ENCODE results near the gene KRTAP22-2. TPM values are rescaled to one million over a fixed set of nuclear protein-coding genes. Genes with fewer than 3 reads are reported as not detected.
A peak's percentile ranks its signal among the peaks of the same experiment; 100 is the strongest.

The KRTAP22-2 gene
- total and polyA plus RNA-seq, 2 of the 4 experiments (the other 2 are of a cell fraction): not detected

- no peak overlapping the region for H3K4me3 ChIP-seq (ENCODE audit: insufficient read depth, low read depth, low read length)
- ChIA-PET CTCF (no interaction called here), POLR2A (ENCODE audit: unreplicated experiment) (no interaction called here)
- H2AK5ac ChIP-seq (ENCODE audit: low read depth, low read length): no peak overlapping the region
- no peak overlapping the region for H2BK120ac ChIP-seq (ENCODE audit: low read depth, low read length)
- H4K8ac ChIP-seq (ENCODE audit: low read depth in 2 of 2, low read length in 2 of 2): no peak overlapping the region
- no peak overlapping the region for H3K23ac ChIP-seq (ENCODE audit: low read depth, low read length)
- WGBS, 2 experiments (ENCODE audit: extremely low coverage in 2 of 2, insufficient read length in 1 of 2): no CpG with 5 or more reads among the region's 2 CpGs
- dilution Hi-C loops (cut with HindIII; ENCODE audit: low sequenced_read_pairs, unreplicated experiment): no loop called here
- H4K91ac ChIP-seq (ENCODE audit: insufficient read depth, low read depth, low read length): no peak overlapping the region
- no peaks in the 10 kb centered on the region for H4K20me1 ChIP-seq (ENCODE audit: insufficient read depth, low read length)
- H3K9me1 ChIP-seq (ENCODE audit: insufficient read depth, low read length): no peaks in the 10 kb centered on the region
- H3K27me3 ChIP-seq (ENCODE audit: control insufficient read depth, insufficient read depth, low read length): no peaks in the 10 kb centered on the region
- no peak overlapping the region for H3K4ac ChIP-seq (ENCODE audit: low read depth, low read length)
- no peaks in the 10 kb centered on the region for H3K36me3 ChIP-seq (ENCODE audit: control insufficient read depth, insufficient read depth, low read length)
- no peak overlapping the region for H2AFZ ChIP-seq (replicated peaks; ENCODE audit: low read length, poor library complexity)
- no peak overlapping the region for H3K9ac ChIP-seq (ENCODE audit: low read depth, low read length)
- BruUV-seq (replicated peaks): no TSS peak
- DNase-seq: no peak
- no peak overlapping the region for H3K4me2 ChIP-seq (ENCODE audit: low read depth, low read length)
- H3K56ac ChIP-seq (ENCODE audit: extremely low read depth, insufficient read depth, low read length): no peak overlapping the region
- in situ Hi-C loops (cut with MboI; ENCODE audit: low sequenced_read_pairs): no loop called here
- H3K27ac ChIP-seq (ENCODE audit: insufficient read depth, low read length): no peak overlapping the region
- no peak overlapping the region for H3K18ac ChIP-seq (ENCODE audit: low read depth, low read length)
- intact Hi-C loops (cut with micrococcal nuclease): no loop called here
- H4K5ac ChIP-seq (ENCODE audit: low read depth, low read length): no peak overlapping the region
- ATAC-seq (ENCODE audit: low read depth): no peak
- no peaks in the 10 kb centered on the region for H3K4me1 ChIP-seq (ENCODE audit: control insufficient read depth, insufficient read depth, low read length)
- H3K9me3 ChIP-seq (ENCODE audit: control insufficient read depth, insufficient read depth, low read length): peaks cover 4% of the 10 kb centered on the region; the same call in 1 of the 2 replicates
- no peaks in the 10 kb centered on the region for H3K79me1 ChIP-seq (ENCODE audit: low read depth in 1 of 2, low read length in 2 of 2)
- TF ChIP-seq CEBPB (IDR thresholded peaks at IDR 0.05; ENCODE audit: low read depth, low read length) (peak; percentile 72), RFX5 (IDR thresholded peaks at IDR 0.05; ENCODE audit: low read depth, low read length) (no peak)
- H3K14ac ChIP-seq (replicated peaks; ENCODE audit: low read depth, low read length): no peak overlapping the region
- no peak overlapping the region for H2BK20ac ChIP-seq (ENCODE audit: low read depth, low read length)
- no peak overlapping the region for H2BK5ac ChIP-seq (ENCODE audit: low read depth, low read length, poor library complexity, severe bottlenecking)
- H2BK15ac ChIP-seq (ENCODE audit: low read depth, low read length): no peak overlapping the region
- no peak overlapping the region for H2AK9ac ChIP-seq (replicated peaks; ENCODE audit: low read depth, low read length, poor library complexity)
Observed at GRCh38 chr21:30561957-30562356, 28.2 kb downstream of the KRTAP22-2 start.
